ENCODE results near the gene SLC27A2.
"Not testable (repeated sequence)": the region's sequence is repeated elsewhere in the genome, so short reads cannot be mapped to it uniquely, and the experiment has no call there.

The SLC27A2 gene

GRCh38 chr15:50181969-50182218 is at the start of gene SLC27A2:
Gene SLC27A2, plus strand, starts transcription at chr15:50182196. Its CDS starts 232 bp downstream, at chr15:50182428.
- no peak for DNase-seq (ENCODE audit: low spot score)
- TF ChIP-seq CTCF (IDR thresholded peaks at IDR 0.05; ENCODE audit: borderline replicate concordance, control extremely low read depth, extremely low read depth, insufficient read depth, missing control alignments), result peak; percentile 50
- in situ Hi-C loops (cut with MboI; ENCODE audit: low sequenced_read_pairs, unreplicated experiment), result loop anchor here (10.0 kb wide), 1 partner anchor 123 kb away; no protein-coding TSS in a partner anchor

- not testable (repeated sequence) for DNase-seq (ENCODE audit: low spot score)
- in situ Hi-C loops (cut with MboI; ENCODE audit: low sequenced_read_pairs, unreplicated experiment), result loop anchor here (25.0 kb wide), 2 partner anchors 1045 to 1270 kb away; no protein-coding TSS in a partner anchor
These were observed 49.6 kb upstream of the SLC27A2 start for GRCh38 chr15:50132251-50132984.

DNA sequence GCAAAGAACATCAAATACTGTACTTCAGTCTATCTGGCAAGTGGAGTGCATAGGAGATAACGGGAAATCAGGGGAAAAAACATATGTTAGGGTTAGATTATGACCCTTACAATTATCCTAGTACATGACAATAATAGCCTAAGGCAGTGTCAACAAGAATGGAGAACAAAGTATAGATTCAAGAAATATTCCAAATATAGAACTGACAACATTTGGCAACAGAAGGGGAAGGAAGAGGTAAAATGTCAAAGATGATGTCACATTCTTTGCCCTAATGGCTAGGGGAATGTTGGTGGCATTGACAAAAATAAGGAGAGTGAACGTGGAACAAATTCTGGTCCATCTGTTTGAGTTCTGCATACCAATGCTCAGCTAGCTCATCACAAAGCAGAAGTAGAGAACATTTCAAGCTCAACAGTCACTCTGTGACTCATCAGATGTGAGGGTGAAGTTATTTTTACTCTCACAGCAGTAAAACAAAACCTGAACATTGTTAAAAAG is 47.4 kb upstream of the SLC27A2 start:
- in situ Hi-C loops (cut with MboI; ENCODE audit: low sequenced_read_pairs, unreplicated experiment), result loop anchor here (25.0 kb wide), 2 partner anchors 1047 to 1272 kb away; no protein-coding TSS in a partner anchor
- DNase-seq (ENCODE audit: low spot score), result peak; percentile 25
- no peak for TF ChIP-seq CTCF (IDR thresholded peaks at IDR 0.05; ENCODE audit: borderline replicate concordance, control extremely low read depth, extremely low read depth, insufficient read depth, missing control alignments)

GRCh38 chr15:50135031-50135551 is 46.9 kb upstream of the SLC27A2 start:
- DNase-seq (ENCODE audit: low spot score), result no peak
- TF ChIP-seq CTCF (IDR thresholded peaks at IDR 0.05; ENCODE audit: borderline replicate concordance, control extremely low read depth, extremely low read depth, insufficient read depth, missing control alignments), result no peak
- in situ Hi-C loops (cut with MboI; ENCODE audit: low sequenced_read_pairs, unreplicated experiment), result loop anchor here (25.0 kb wide), 2 partner anchors 1048 to 1273 kb away; no protein-coding TSS in a partner anchor

- no peak for TF ChIP-seq CTCF (IDR thresholded peaks at IDR 0.05; ENCODE audit: borderline replicate concordance, control extremely low read depth, extremely low read depth, insufficient read depth, missing control alignments)
- in situ Hi-C loops (cut with MboI; ENCODE audit: low sequenced_read_pairs, unreplicated experiment), result loop anchor here (25.0 kb wide), 2 partner anchors 1050 to 1275 kb away; no protein-coding TSS in a partner anchor
- no peak for DNase-seq (ENCODE audit: low spot score)
These were observed 44.6 kb upstream of the SLC27A2 start for GRCh38 chr15:50137330-50137761.

DNA sequence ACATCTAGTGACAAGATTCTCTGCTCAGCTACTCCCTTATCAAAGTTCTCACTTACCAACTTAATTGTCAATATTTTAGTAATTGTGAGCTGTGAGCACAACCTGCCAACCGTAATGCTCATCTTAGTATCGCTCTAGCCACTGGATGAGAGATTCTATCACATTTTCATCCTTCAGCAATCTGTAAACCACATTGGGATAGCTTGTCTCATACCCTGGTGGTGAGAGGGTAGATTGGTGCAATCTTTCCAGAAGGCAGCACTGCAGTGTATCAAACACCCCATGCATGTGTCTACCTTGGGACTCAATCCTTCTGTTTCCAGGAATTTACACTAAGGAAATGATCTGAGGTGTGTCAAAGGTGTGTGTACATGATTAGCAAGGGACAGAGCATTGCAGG is 44.1 kb upstream of the SLC27A2 start:
- TF ChIP-seq CTCF (IDR thresholded peaks at IDR 0.05; ENCODE audit: borderline replicate concordance, control extremely low read depth, extremely low read depth, insufficient read depth, missing control alignments), result no peak
- in situ Hi-C loops (cut with MboI; ENCODE audit: low sequenced_read_pairs, unreplicated experiment), result loop anchor here (25.0 kb wide), 2 partner anchors 1051 to 1276 kb away; no protein-coding TSS in a partner anchor

DNA sequence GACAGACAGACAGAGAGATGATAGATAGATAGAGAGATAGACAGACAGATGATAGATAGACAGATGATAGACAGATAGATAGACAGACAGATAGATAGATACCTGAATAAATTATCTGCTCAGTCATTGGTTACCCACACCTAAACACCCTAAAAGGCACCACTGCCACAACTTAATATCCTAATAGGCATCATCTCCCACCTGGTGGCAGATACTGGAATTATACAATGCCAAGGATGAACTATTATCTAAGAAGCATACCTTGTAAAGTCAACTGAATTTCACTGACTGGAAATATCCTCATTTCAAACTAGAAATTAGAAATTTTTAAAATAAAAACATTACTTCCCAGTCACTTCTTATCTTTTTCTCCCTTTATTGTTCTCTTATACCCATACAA is 43.6 kb upstream of the SLC27A2 start:
- in situ Hi-C loops (cut with MboI; ENCODE audit: low sequenced_read_pairs, unreplicated experiment), result loop anchor here (25.0 kb wide), 2 partner anchors 1051 to 1276 kb away; no protein-coding TSS in a partner anchor
- DNase-seq (ENCODE audit: low spot score), result no peak
- TF ChIP-seq CTCF (IDR thresholded peaks at IDR 0.05; ENCODE audit: borderline replicate concordance, control extremely low read depth, extremely low read depth, insufficient read depth, missing control alignments), result no peak

More for the DNA sequence above, 44.1 kb upstream of the SLC27A2 start:
- no peak for DNase-seq (ENCODE audit: low spot score)

All from GM13976 (cell line).